Loucy (cell line): Measurements from ENCODE around the gene DDX6.

Source experiments
- H2AFZ ChIP-seq: fragments of 200-600 bp; sonication (generic); 2 replicates; pipeline ENCODE4 v1.6.0; 2016; ENCODE audit warnings: antibody characterized with exemption, mild to moderate bottlenecking, low read length, moderate library complexity
- H3F3A ChIP-seq: fragments of 200-600 bp; 2 replicates; pipeline ENCODE4 v1.6.0; 2016; ENCODE audit warnings: antibody characterized with exemption, low read depth, mild to moderate bottlenecking
- H3K27me3 ChIP-seq: fragments of 200-600 bp; sonication (generic); 2 replicates; pipeline ENCODE4 v1.6.1; 2014; ENCODE audit warnings: low read length, mild to moderate bottlenecking; ENCODE audit not compliant: insufficient read depth, poor library complexity, severe bottlenecking
- H3K36me3 ChIP-seq: fragments of 200-600 bp; sonication (generic); 2 replicates; pipeline ENCODE4 v1.6.1; 2016; ENCODE audit warnings: low read length; ENCODE audit not compliant: insufficient read depth
- H3K4me1 ChIP-seq: fragments of 200-600 bp; sonication (generic); 2 replicates; pipeline ENCODE4 v1.5.1; 2014; ENCODE audit warnings: low read length, mild to moderate bottlenecking; ENCODE audit not compliant: insufficient read depth, poor library complexity, severe bottlenecking
- H3K4me2 ChIP-seq: fragments of 200-600 bp; sonication (generic); 2 replicates; pipeline ENCODE4 v1.6.0; 2014; ENCODE audit warnings: antibody characterized with exemption, low read length, low read depth, mild to moderate bottlenecking; ENCODE audit not compliant: poor library complexity, severe bottlenecking
- H3K4me3 ChIP-seq: fragments of 200-600 bp; sonication (generic); 2 replicates; pipeline ENCODE4 v1.5.1; 2014; ENCODE audit warnings: low read length, mild to moderate bottlenecking, mixed read lengths; ENCODE audit not compliant: poor library complexity, severe bottlenecking
- H3K79me2 ChIP-seq: fragments of 200-600 bp; sonication (generic); 2 replicates; pipeline ENCODE4 v1.6.1; 2014; ENCODE audit warnings: low read length; ENCODE audit not compliant: insufficient read depth
- H3K9ac ChIP-seq: fragments of 200-600 bp; sonication (generic); 2 replicates; pipeline ENCODE4 v1.6.0; 2014; ENCODE audit warnings: mild to moderate bottlenecking, low read depth, low read length, moderate library complexity; ENCODE audit not compliant: poor library complexity, severe bottlenecking
- H3K9me2 ChIP-seq: fragments of 200-600 bp; sonication (generic); replicated peaks from 2 replicates; pipeline ENCODE4 v1.6.1; 2016; ENCODE audit warnings: low read depth, low read length, mixed read lengths
- H3K9me3 ChIP-seq: fragments of 200-600 bp; sonication (generic); 2 replicates; pipeline ENCODE4 v1.6.1; 2014; ENCODE audit warnings: mild to moderate bottlenecking, antibody characterized with exemption, low read length, low read depth; ENCODE audit not compliant: insufficient read depth
- H4K20me1 ChIP-seq: fragments of 200-600 bp; sonication (generic); 2 replicates; pipeline ENCODE4 v1.6.0; 2014; ENCODE audit warnings: antibody characterized with exemption, low read length, mild to moderate bottlenecking; ENCODE audit not compliant: insufficient read depth, poor library complexity, severe bottlenecking
- CTCF ChIP-seq: fragments of 200-600 bp; sonication (generic); conservative IDR thresholded peaks from 2 replicates; pipeline ENCODE4 v1.5.1; 2014; ENCODE audit warnings: mild to moderate bottlenecking, antibody characterized with exemption, low read length
- EZH2phosphoT487 ChIP-seq: fragments of 200-600 bp; IDR thresholded peaks from 2 replicates; pipeline ENCODE4 v1.6.1; 2018; ENCODE audit warnings: antibody characterized with exemption, mild to moderate bottlenecking, moderate library complexity, borderline replicate concordance

DDX6 gene

GRCh38 chr11:118791961-118792569 is 1.1 kb upstream of the DDX6 start:
- Histone ChIP-seq H3K9me3 (no peaks in the 10 kb centered on the region), H3F3A (peaks cover 4% of the 10 kb centered on the region; the same call in 1 of the 2 replicates), H3K27me3 (peaks cover 3% of the 10 kb centered on the region), H3K79me2 (peaks cover 50% of the 10 kb centered on the region), H3K9ac (peak overlapping the region; percentile 99), H3K36me3 (no peaks in the 10 kb centered on the region), H3K4me2 (peak overlapping the region; percentile 75), H2AFZ (peak overlapping the region; percentile 84; the same call in 1 of the 2 replicates), H3K4me1 (peaks cover 19% of the 10 kb centered on the region), H3K4me3 (peak overlapping the region; percentile 96), H3K9me2 (no peaks in the 10 kb centered on the region), H4K20me1 (peaks cover 32% of the 10 kb centered on the region)
- TF ChIP-seq CTCF (no peak), EZH2phosphoT487 (no peak)

DNA sequence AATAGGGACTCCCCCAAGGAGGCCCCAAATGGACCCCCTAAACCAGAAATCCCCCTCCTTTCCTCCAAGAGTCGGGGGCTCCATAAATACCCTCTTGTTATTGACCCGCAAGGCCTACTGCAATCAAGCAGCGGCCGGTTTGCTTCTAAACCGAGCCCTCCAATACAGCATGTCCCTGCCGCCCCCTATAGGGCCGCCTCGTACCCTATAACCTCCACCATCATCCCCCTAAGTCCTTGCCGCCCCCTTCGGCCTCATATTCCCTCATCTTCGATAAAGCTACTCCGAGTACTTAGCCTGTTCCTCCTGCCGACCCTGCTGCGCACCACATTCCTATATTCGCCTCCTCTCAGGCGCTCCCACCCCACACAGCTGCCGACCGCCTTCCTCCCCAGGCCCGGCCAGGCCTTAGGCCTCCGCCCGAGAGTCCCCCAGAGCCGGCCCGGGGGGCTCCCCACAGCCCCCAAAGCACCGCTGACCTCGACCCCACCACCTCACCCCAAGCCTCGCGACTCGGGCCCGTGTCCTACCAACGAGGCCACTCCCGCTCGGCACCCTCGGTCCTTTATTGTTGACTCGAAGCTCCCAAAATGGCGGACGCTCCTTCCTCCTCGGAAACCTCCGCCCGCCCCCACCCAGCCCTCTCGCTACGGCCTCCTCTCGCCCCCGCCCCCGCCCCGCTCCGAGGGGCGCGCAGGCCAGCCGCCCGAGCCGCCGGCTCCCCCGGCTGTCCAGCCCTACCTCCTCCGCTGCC is 430 bp downstream of the DDX6 start:
- Histone ChIP-seq H3K36me3 (peaks cover 7% of the 10 kb centered on the region; the same call in 1 of the 2 replicates), H3K4me2 (peak overlapping the region; percentile 93), H4K20me1 (peaks cover 48% of the 10 kb centered on the region), H3K9me2 (no peaks in the 10 kb centered on the region), H3F3A (peaks cover 4% of the 10 kb centered on the region; the same call in 1 of the 2 replicates), H3K4me3 (peak overlapping the region; percentile 96), H3K4me1 (peaks cover 34% of the 10 kb centered on the region), H3K9me3 (no peaks in the 10 kb centered on the region), H3K9ac (peak overlapping the region; percentile 99), H3K79me2 (peaks cover 65% of the 10 kb centered on the region), H3K27me3 (peaks cover 3% of the 10 kb centered on the region), H2AFZ (peak overlapping the region; percentile 84)
- TF ChIP-seq CTCF (peak; percentile 65), EZH2phosphoT487 (no peak)

DNA sequence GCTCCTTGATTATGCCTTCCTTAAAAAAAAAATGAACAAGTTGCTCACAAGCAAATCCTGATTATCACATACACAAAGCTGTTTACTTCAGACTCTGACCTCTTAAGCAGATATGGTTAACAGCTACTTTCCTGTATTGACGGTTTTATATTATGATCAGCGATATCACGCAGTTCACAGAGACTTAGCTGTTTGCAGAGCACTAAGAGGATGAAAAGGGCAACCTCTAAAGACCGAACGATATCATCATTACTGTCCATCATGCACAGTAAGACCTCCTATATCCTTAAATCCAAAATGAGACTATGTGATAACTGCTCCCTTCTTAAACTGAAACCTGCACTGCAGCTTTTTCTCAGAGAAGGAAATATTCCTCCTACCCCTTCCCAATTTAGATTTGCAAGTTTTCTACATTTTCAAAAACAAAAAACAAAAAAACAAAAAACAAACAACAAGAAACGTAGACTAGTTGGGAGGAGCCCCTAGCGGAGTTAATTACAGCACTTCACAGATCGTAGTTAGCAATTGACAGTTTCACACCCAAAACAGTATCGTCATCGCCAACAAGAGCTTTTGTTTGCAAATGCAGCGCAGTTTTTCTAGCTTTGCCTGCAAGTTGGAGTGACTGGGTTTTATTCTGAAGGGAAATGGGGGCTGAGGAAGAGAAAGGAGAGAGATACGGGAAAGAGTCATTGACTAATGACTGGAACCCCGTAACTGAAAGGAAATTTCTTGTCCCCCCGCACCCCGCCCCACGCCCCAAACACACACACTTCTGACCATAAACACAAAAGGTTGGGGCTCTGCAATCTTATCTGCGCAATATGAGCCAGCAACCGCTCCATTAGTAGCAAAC is 1.2 kb downstream of the DDX6 start:
- H3K36me3 ChIP-seq: peaks cover 15% of the 10 kb centered on the region
- peaks cover 41% of the 10 kb centered on the region for H3K4me1 ChIP-seq
- peaks cover 73% of the 10 kb centered on the region for H3K79me2 ChIP-seq
- peaks cover 4% of the 10 kb centered on the region; the same call in 1 of the 2 replicates for H3F3A ChIP-seq
- H4K20me1 ChIP-seq: peaks cover 56% of the 10 kb centered on the region
- H3K4me2 ChIP-seq: peak overlapping the region; percentile 93
- H3K9ac ChIP-seq: peak overlapping the region; percentile 99
- H3K4me3 ChIP-seq: peak overlapping the region; percentile 96
- peaks cover 3% of the 10 kb centered on the region for H3K27me3 ChIP-seq
- H3K9me3 ChIP-seq: no peaks in the 10 kb centered on the region
- no peaks in the 10 kb centered on the region for H3K9me2 ChIP-seq
- no peak overlapping the region for H2AFZ ChIP-seq
- TF ChIP-seq EZH2phosphoT487 (no peak), CTCF (no peak)
